Heart left ventricle (tissue), 16 donors: Measurements from ENCODE around the gene STAG1. TPM values are rescaled to one million over a fixed set of nuclear protein-coding genes. Genes with fewer than 3 reads are reported as not detected.
"Not testable (repeated sequence)": the region's sequence is repeated elsewhere in the genome, so short reads cannot be mapped to it uniquely, and the experiment has no call there.

Source experiments
- ATAC-seq, 4 donors: fragments of 200-7000 bp; cut with Tn5 transposase; one replicate each; pipeline ENCODE4 v1.9.1; 2020 to 2022; ENCODE audit warnings: moderate library complexity in 4 of 4, mild to moderate bottlenecking in 3 of 4, moderate number of reproducible peaks in 1 of 4
- DNase-seq, 5 donors: peaks; one replicate each; pipeline ENCODE4 v3.0.0-alpha.2; 2020
- H3K27ac ChIP-seq, 12 donors: fragments of 200-600 bp; sonication (generic) in 4 of 12; one replicate each; pipeline versions ENCODE4 v1.5.0 to v1.8.0; 2016 to 2022; ENCODE audit warnings: mild to moderate bottlenecking in 2 of 12
- H3K27me3 ChIP-seq, 9 donors: fragments of 200-600 bp; sonication (generic) in 2 of 9; one replicate each; pipeline versions ENCODE4 v1.5.1 to v1.8.0; 2016 to 2022; ENCODE audit warnings: mild to moderate bottlenecking in 3 of 9
- H3K36me3 ChIP-seq, 9 donors: fragments of 200-600 bp; sonication (generic) in 2 of 9; one replicate each; pipeline versions ENCODE4 v1.5.0 to v1.8.0; 2018 to 2022; ENCODE audit warnings: mild to moderate bottlenecking in 2 of 9
- H3K4me1 ChIP-seq, 12 donors: fragments of 200-600 bp; sonication (generic) in 4 of 12; one replicate each; pipeline versions ENCODE4 v1.5.0 to v1.8.0; 2016 to 2022; ENCODE audit warnings: mild to moderate bottlenecking in 3 of 12
- H3K4me3 ChIP-seq, 12 donors: fragments of 200-600 bp; sonication (generic) in 4 of 12; one replicate each; pipeline versions ENCODE4 v1.5.0 to v1.8.0; 2017 to 2022; ENCODE audit warnings: mild to moderate bottlenecking in 9 of 12, moderate library complexity in 4 of 12
- H3K9me3 ChIP-seq, 12 donors: fragments of 200-600 bp; sonication (generic) in 4 of 12; one replicate each; pipeline versions ENCODE4 v1.5.0 to v1.8.0; 2016 to 2022; ENCODE audit warnings: mild to moderate bottlenecking in 1 of 12
- CTCF ChIP-seq, 12 donors: fragments of 200-600 bp; sonication (generic) in 4 of 12; IDR thresholded peaks; one replicate each; pipeline versions ENCODE4 v1.5.0 to v1.8.0; 2018 to 2022; ENCODE audit warnings: antibody characterized with exemption in 12 of 12, mild to moderate bottlenecking in 5 of 12
- POLR2A ChIP-seq, 2 donors: fragments of 450-650 bp; IDR thresholded peaks; one replicate each; pipeline ENCODE4 v1.6.1; 2017; ENCODE audit warnings: antibody characterized with exemption in 2 of 2, mild to moderate bottlenecking in 2 of 2, moderate library complexity in 2 of 2
- WGBS, 4 donors: extraction: QIAGEN DNeasy Blood & Tissue Kit in 2 of 4; methylation state at CpG; one replicate each; pipeline versions ENCODE4 v1.1.5 to v1.1.7; 2013 to 2018; 5-methylcytosine and 5-hydroxymethylcytosine counted together
- intact Hi-C, 10 donors: fragments of 100-400 bp; cut with DNase I; formaldehyde crosslinking; loops; one replicate each; pipeline versions ENCODE4 v1.11.1 to v1.14.2; 2022
- polyA plus RNA-seq, 2 donors: library from polyadenylated mRNA; stranded (reverse); fragments of 200-250 nt; gene quantifications; one replicate each; pipeline ENCODE4 v1.2.3, GENCODE V29; 2013
- total RNA-seq, 9 donors: library from RNA; depleted of rRNA in 2 of 9; stranded (reverse); fragments of >200 nt in 2 of 9; fragmentation: NEBNext Ultra II Directional in 3 of 9; extraction: Animal tissue kit (Norgen Biotek cat#: 25700) in 3 of 9; gene quantifications; one replicate each; pipeline versions ENCODE4 v1.1.0 to v1.2.4, GENCODE V29; 2016 to 2023
- donor health status: ischemic (EF 13 %, LVEDD 7.1; RV severe dilation, severe dysfunction).
- donor health status: healthy with polysubstance abuse.
- donor health status: DM: no; HTN: yes; CAD: no.
- donor health status: DM: no; HTN: no; CAD: no.
- donor health status: ischemic (EF 25% LVEDD 6.9; RV normal size, moderate dysfunction).
- donor health status: ischemic (EF 25% LVEDD 5.7; RV mildly dilated, moderate dysfunction).
- donor health status: healthy.
- donor health status: DM: yes; HTN: yes; CAD: no.
- donor health status: ischemic (EF 35%, LVEDD 5.7; RV mildly dilated, moderate dysfunction).
- donor health status: nonischemic (EF 11% LVEDD 7.7; RV severe dilation, severe dysfunction).
- donor health status: DM: yes; HTN: yes; CAD: no.
- donor health status: PGD.
- donor health status: ischemic (EF 29% LVEDD 5.4; RV normal size, mild dysfunction).
- donor health status: nonischemic (EF 23%, LVEDD 6.1; RV moderate dilation, normal function).

Gene STAG1
- total and polyA plus RNA-seq, 11 donors = 7.2 to 23.4 (median 19.8) TPM

GRCh38 chr3:136711277-136711676 lies 40.9 kb downstream of the STAG1 start:
- TF ChIP-seq POLR2A (IDR thresholded peaks at IDR 0.05) (no peak), CTCF (IDR thresholded peaks at IDR 0.05) (no peak)
- DNase-seq (no peak), ATAC-seq (no peak)
- peaks cover 0 to 4% (median 0%) of the 10 kb centered on the region in 9 donors for H3K36me3 ChIP-seq
- no peak overlapping the region for H3K27ac ChIP-seq
- no peak overlapping the region for H3K4me3 ChIP-seq
- no peaks in the 10 kb centered on the region for H3K27me3 ChIP-seq
- intact Hi-C loops = no loop called here
- WGBS, 4 donors = 95 to 98% (median 97%) methylated on average over 7 of the region's 7 CpGs
- H3K4me1 ChIP-seq = peaks cover 0 to 30% (median under 1%) of the 10 kb centered on the region in 12 donors
- H3K9me3 ChIP-seq = no peaks in the 10 kb centered on the region

GRCh38 chr3:136709775-136710174 lies 42.4 kb downstream of the STAG1 start:
- intact Hi-C loops, DNase-seq, H3K36me3 ChIP-seq, H3K27me3 ChIP-seq, ATAC-seq, H3K4me3 ChIP-seq, H3K9me3 ChIP-seq, H3K27ac ChIP-seq: not testable (repeated sequence)
- peaks cover 0 to 30% (median 0%) of the 10 kb centered on the region in 12 donors for H3K4me1 ChIP-seq
- 98 to 100% (median 100%) methylated on average over 1 of the region's 1 CpG for WGBS, 4 donors

GRCh38 chr3:136708333-136708985 lies 43.7 kb downstream of the STAG1 start:
- H3K4me3 ChIP-seq = no peak overlapping the region
- no peaks in the 10 kb centered on the region for H3K27me3 ChIP-seq
- DNase-seq = no peak
- no peaks in the 10 kb centered on the region for H3K9me3 ChIP-seq
- ATAC-seq = no peak
- no peak for TF ChIP-seq POLR2A (IDR thresholded peaks at IDR 0.05)
- no peak for TF ChIP-seq CTCF (IDR thresholded peaks at IDR 0.05)
- 59 to 62% (median 61%) methylated on average over 3 of the region's 3 CpGs for WGBS, 4 donors
- H3K36me3 ChIP-seq = peaks cover 0 to 4% (median 0%) of the 10 kb centered on the region in 9 donors
- H3K27ac ChIP-seq = no peak overlapping the region
- intact Hi-C loops = no loop called here
- peaks cover 0 to 23% (median 0%) of the 10 kb centered on the region in 12 donors for H3K4me1 ChIP-seq

GRCh38 chr3:136703429-136703828 lies 48.7 kb downstream of the STAG1 start:
- WGBS, 4 donors = 86 to 88% (median 88%) methylated on average over 4 of the region's 4 CpGs
- DNase-seq (no peak), ATAC-seq (no peak)
- Histone ChIP-seq H3K27ac (no peak overlapping the region), H3K4me3 (no peak overlapping the region), H3K27me3 (no peaks in the 10 kb centered on the region), H3K4me1 (peaks cover 0 to 14% (median 1%) of the 10 kb centered on the region in 12 donors), H3K36me3 (no peaks in the 10 kb centered on the region), H3K9me3 (no peaks in the 10 kb centered on the region)
- intact Hi-C loops = no loop called here
- TF ChIP-seq CTCF (IDR thresholded peaks at IDR 0.05) = no peak
- no peak for TF ChIP-seq POLR2A (IDR thresholded peaks at IDR 0.05)
